Measurements from ENCODE around the gene ANO1. TPM values are rescaled to one million over a fixed set of nuclear protein-coding genes. Genes with fewer than 3 reads are reported as not detected.

The ANO1 gene
- total RNA-seq, 1 donor from 2014 or later, result 9.0 TPM

DNA sequence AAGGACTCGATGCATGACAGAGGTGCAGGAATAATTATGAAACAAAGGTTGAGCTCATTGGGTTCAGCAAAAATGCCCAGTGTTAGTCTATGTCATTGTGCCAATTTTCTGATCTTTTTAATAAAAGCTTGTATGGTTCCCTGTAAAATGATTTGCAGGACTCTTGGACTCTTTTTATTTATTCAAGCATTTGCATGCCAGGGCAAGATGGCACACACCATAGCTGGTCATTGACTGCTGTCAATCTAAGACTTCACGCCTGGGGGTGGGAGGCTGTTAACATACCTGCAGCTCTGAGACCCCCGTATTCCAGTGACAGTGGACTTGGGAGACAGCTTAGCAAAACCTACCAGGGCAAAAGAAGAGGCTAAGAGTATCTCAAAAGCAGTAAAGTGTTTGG, 32.0 kb upstream of the ANO1 start:
- Histone ChIP-seq H3K27me3 (ENCODE audit: low read depth) (no peaks in the 10 kb centered on the region), H3K9me3 (peaks cover 14% of the 10 kb centered on the region), H3K4me1 (no peaks in the 10 kb centered on the region), H3K36me3 (no peaks in the 10 kb centered on the region), H3K4me3 (no peak overlapping the region), H3K27ac (no peak overlapping the region)
- no peak for ATAC-seq
- intact Hi-C loops (cut with DNase I), result no loop called here
- DNase-seq, result no peak
- TF ChIP-seq, protein P1, sequence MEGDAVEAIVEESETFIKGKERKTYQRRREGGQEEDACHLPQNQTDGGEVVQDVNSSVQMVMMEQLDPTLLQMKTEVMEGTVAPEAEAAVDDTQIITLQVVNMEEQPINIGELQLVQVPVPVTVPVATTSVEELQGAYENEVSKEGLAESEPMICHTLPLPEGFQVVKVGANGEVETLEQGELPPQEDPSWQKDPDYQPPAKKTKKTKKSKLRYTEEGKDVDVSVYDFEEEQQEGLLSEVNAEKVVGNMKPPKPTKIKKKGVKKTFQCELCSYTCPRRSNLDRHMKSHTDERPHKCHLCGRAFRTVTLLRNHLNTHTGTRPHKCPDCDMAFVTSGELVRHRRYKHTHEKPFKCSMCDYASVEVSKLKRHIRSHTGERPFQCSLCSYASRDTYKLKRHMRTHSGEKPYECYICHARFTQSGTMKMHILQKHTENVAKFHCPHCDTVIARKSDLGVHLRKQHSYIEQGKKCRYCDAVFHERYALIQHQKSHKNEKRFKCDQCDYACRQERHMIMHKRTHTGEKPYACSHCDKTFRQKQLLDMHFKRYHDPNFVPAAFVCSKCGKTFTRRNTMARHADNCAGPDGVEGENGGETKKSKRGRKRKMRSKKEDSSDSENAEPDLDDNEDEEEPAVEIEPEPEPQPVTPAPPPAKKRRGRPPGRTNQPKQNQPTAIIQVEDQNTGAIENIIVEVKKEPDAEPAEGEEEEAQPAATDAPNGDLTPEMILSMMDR (IDR thresholded peaks at IDR 0.05), result no peak

DNA sequence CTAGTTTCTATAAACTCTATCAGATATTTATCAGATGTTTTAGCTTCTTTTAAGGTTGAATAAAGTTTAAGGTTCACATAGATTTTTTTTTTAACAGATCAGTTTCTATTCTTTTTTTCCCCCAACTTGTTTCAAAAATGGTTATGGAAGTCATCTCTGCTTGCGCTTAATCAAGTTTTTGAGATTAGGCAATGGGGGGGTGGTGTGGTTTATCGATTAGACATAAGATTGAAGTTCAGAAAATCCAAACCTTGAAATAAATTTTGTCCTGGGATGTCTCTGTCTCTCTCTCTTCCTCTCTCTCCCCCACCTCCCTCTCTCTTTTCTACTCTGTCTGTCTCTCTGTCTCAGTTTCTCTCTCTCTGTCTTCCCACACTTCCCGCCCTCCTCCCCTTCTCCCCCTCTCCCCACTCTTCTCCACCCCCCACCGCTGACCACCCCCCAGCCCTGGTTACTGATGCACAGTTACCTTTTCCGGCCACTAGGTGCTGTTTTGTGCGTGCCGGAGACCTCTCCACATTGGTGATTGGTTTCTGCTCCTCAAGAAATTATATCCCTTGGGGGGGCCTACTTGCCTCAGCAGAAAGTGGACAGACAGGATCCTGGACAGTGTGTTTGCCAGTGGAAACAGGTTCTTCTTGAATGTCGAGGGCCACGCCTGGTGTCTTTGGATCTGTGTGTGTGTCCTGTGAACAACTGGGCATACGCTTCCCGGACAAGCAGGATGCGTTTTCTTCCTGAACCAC, 29.7 kb upstream of the ANO1 start:
- ATAC-seq, result no peak
- TF ChIP-seq, protein P1 (IDR thresholded peaks at IDR 0.05), result no peak
- intact Hi-C loops (cut with DNase I), result no loop called here

DNA sequence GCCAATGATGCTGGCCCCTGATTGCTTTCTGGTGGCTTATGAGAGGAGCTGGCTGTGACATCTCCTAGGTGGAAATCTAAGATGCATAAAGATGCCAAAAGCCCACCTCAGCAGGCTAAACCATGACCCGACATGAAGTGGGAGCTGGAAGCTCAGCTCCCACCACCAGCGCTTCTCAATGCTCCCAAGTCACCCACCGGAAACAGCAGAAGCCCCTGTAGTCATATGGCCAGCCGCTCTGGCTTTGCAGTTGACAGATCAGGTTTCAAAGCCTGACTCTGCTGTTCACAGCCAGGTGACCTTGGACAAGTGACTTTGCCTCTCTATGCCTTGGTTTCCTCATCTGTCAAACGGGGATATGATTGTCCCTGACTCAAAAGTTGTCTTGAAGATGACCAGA, 29.1 kb upstream of the ANO1 start:
- H3K27ac ChIP-seq, result no peak overlapping the region
- no peak for DNase-seq
- H3K9me3 ChIP-seq, result no peaks in the 10 kb centered on the region
- H3K4me1 ChIP-seq, result no peaks in the 10 kb centered on the region
- ATAC-seq, result no peak
- no peaks in the 10 kb centered on the region for H3K36me3 ChIP-seq
- TF ChIP-seq, protein P1 (IDR thresholded peaks at IDR 0.05), result no peak
- intact Hi-C loops (cut with DNase I), result no loop called here
- peaks cover 3% of the 10 kb centered on the region for H3K27me3 ChIP-seq (ENCODE audit: low read depth)
- H3K4me3 ChIP-seq, result no peak overlapping the region

More for the DNA sequence above, 29.7 kb upstream of the ANO1 start:
- Histone ChIP-seq H3K4me1 (no peaks in the 10 kb centered on the region), H3K4me3 (no peak overlapping the region), H3K36me3 (no peaks in the 10 kb centered on the region), H3K27me3 (ENCODE audit: low read depth) (peaks cover 3% of the 10 kb centered on the region), H3K27ac (no peak overlapping the region), H3K9me3 (peaks cover 3% of the 10 kb centered on the region)
- DNase-seq, result no peak

DNA sequence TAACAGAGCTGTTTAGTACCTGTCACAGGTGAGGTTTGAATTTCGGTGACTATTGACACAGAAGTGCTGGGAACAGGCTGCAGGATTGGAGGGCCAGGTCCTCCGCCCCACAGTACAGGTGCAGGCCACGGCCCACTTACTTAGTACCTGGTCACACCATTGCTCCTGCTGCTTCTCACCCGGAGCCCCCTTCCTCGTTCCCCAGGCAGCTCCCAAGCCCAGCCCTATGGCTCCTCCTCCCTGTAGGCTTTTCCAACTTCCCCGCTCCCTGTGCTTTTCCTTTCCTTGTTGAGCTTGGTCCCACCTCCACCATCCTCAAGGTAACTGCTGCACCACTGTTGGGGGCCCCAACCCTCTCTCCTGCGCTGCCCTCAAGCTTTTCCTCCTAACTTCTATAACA, 27.9 kb upstream of the ANO1 start:
- no peaks in the 10 kb centered on the region for H3K36me3 ChIP-seq
- no peaks in the 10 kb centered on the region for H3K9me3 ChIP-seq
- ATAC-seq, result no peak
- H3K27ac ChIP-seq, result no peak overlapping the region
- intact Hi-C loops (cut with DNase I), result no loop called here
- no peak overlapping the region for H3K4me3 ChIP-seq
- no peaks in the 10 kb centered on the region for H3K4me1 ChIP-seq
- DNase-seq, result no peak
- TF ChIP-seq, protein P1 (IDR thresholded peaks at IDR 0.05), result no peak
- H3K27me3 ChIP-seq (ENCODE audit: low read depth), result peaks cover 3% of the 10 kb centered on the region

DNA sequence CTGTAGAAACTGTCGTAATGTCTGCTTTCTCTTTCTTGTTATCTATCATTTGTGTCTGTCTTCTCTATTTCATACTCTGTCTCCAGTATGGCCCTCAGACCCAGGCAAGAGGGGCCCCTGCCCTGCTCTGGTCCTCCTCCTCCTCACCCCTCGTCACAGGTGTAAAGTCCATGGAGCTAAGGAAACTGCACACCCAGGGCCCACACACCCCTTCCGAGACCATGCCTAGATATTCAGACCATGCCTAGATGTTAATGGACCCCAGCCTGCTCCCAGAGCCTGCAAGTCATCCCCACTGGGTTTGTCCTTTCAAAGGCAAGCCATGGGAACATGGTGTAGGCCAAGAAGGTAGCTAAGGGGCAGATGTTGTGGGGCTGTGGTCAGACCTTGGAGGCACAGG, 24.1 kb upstream of the ANO1 start:
- H3K27me3 ChIP-seq (ENCODE audit: low read depth), result peaks cover 3% of the 10 kb centered on the region
- H3K4me1 ChIP-seq, result no peaks in the 10 kb centered on the region
- H3K36me3 ChIP-seq, result no peaks in the 10 kb centered on the region
- H3K4me3 ChIP-seq, result no peak overlapping the region
- no peak for DNase-seq
- H3K27ac ChIP-seq, result no peak overlapping the region
- ATAC-seq, result no peak
- intact Hi-C loops (cut with DNase I), result no loop called here
- H3K9me3 ChIP-seq, result peaks cover 7% of the 10 kb centered on the region
- TF ChIP-seq, protein P1 (IDR thresholded peaks at IDR 0.05), result no peak

Measured in lower lobe of right lung (tissue), 2 donors.